IMR-90 (cell line): ENCODE measurements around the gene DYSF. TPM values are rescaled to one million over a fixed set of nuclear protein-coding genes. Genes with fewer than 3 reads are reported as not detected.

Experiments used
- ATAC-seq: fragments of 200-7000 bp; cut with Tn5 transposase; 2 replicates; pipeline ENCODE4 v1.9.1; 2020; ENCODE audit warnings: low read depth, mild to moderate bottlenecking, moderate library complexity
- BruUV-seq: library from RNA; stranded (reverse); fragments of 400-500 nt; replicated peaks from 2 replicates; lab custom pipeline; 2021; lab: Mats Ljungman, UMichigan
- CTCF ChIA-PET: fragments of 300-600 bp; formaldehyde crosslinking; extraction: SDS; loops from one replicate; lab custom pipeline; 2021; ENCODE audit warnings: antibody characterized with exemption; lab: Yijun Ruan, JAX
- POLR2A ChIA-PET: fragments of 300-600 bp; sonication (Branson Sonifier 250); formaldehyde crosslinking; loops from one replicate; lab custom pipeline; 2022; ENCODE audit warnings: antibody characterized with exemption; ENCODE audit not compliant: unreplicated experiment; lab: Charles Lee
- DNase-seq: peaks from one replicate; pipeline ENCODE4 v3.0.0; 2013
- H2AFZ ChIP-seq: replicated peaks from 2 replicates; pipeline ENCODE3; 2013; ENCODE audit warnings: low read length, mild to moderate bottlenecking; ENCODE audit not compliant: poor library complexity
- H2AK5ac ChIP-seq: 2 replicates; pipeline ENCODE4 v1.6.1; 2013; ENCODE audit warnings: low read depth, low read length, inconsistent platforms
- H2AK9ac ChIP-seq: replicated peaks from 2 replicates; pipeline ENCODE3; 2013; ENCODE audit warnings: mild to moderate bottlenecking, low read depth, low read length, moderate library complexity; ENCODE audit not compliant: poor library complexity
- H2BK120ac ChIP-seq: 2 replicates; pipeline ENCODE4 v1.6.1; 2013; ENCODE audit warnings: low read depth, low read length, inconsistent platforms
- H2BK15ac ChIP-seq: 3 replicates; pipeline ENCODE4 v1.6.1; 2013; ENCODE audit warnings: low read depth, low read length, inconsistent platforms
- H2BK20ac ChIP-seq: 2 replicates; pipeline ENCODE4 v1.6.1; 2013; ENCODE audit warnings: low read depth, mild to moderate bottlenecking, inconsistent platforms, low read length, moderate library complexity
- H2BK5ac ChIP-seq: 2 replicates; pipeline ENCODE4 v1.6.1; 2013; ENCODE audit warnings: mild to moderate bottlenecking, low read depth, low read length, inconsistent platforms; ENCODE audit not compliant: poor library complexity, severe bottlenecking
- H3K14ac ChIP-seq: replicated peaks from 2 replicates; pipeline ENCODE4 v1.6.1; 2013; ENCODE audit warnings: low read depth, low read length, inconsistent platforms
- H3K18ac ChIP-seq: 2 replicates; pipeline ENCODE4 v1.6.1; 2013; ENCODE audit warnings: low read depth, low read length, control low read depth
- H3K23ac ChIP-seq: 2 replicates; pipeline ENCODE4 v1.6.1; 2013; ENCODE audit warnings: low read depth, low read length, inconsistent platforms
- H3K27ac ChIP-seq: 2 replicates; pipeline ENCODE4 v1.5.1; 2013; ENCODE audit warnings: mild to moderate bottlenecking, control low read depth, low read length; ENCODE audit not compliant: insufficient read depth
- H3K27me3 ChIP-seq: 2 replicates; pipeline ENCODE4 v1.6.1; 2013; ENCODE audit warnings: low read length; ENCODE audit not compliant: control insufficient read depth, insufficient read depth
- H3K36me3 ChIP-seq: 2 replicates; pipeline ENCODE4 v1.6.1; 2013; ENCODE audit warnings: low read length, mixed read lengths; ENCODE audit not compliant: control insufficient read depth, insufficient read depth
- H3K4ac ChIP-seq: 2 replicates; pipeline ENCODE4 v1.6.1; 2013; ENCODE audit warnings: low read depth, low read length, inconsistent platforms
- H3K4me1 ChIP-seq: 2 replicates; pipeline ENCODE4 v1.6.1; 2013; ENCODE audit warnings: low read length, mixed read lengths; ENCODE audit not compliant: control insufficient read depth, insufficient read depth
- H3K4me2 ChIP-seq: 2 replicates; pipeline ENCODE4 v1.6.1; 2013; ENCODE audit warnings: low read depth, mild to moderate bottlenecking, control low read depth, low read length, moderate library complexity
- H3K4me3 ChIP-seq: 2 replicates; pipeline ENCODE4 v1.5.1; 2013; ENCODE audit warnings: low read depth, mild to moderate bottlenecking, control low read depth, low read length, moderate library complexity; ENCODE audit not compliant: insufficient read depth
- H3K56ac ChIP-seq: 2 replicates; pipeline ENCODE4 v1.6.1; 2013; ENCODE audit warnings: low read length, inconsistent platforms; ENCODE audit not compliant: insufficient read depth; ENCODE audit errors: extremely low read depth
- H3K79me1 ChIP-seq, 2 experiments: 2 replicates each; pipeline ENCODE4 v1.6.1; 2013; ENCODE audit warnings: low read length in 2 of 2, inconsistent platforms in 1 of 2, low read depth in 1 of 2
- H3K9ac ChIP-seq: 2 replicates; pipeline ENCODE4 v1.6.1; 2013; ENCODE audit warnings: low read depth, low read length, control low read depth
- H3K9me1 ChIP-seq: 2 replicates; pipeline ENCODE4 v1.6.1; 2013; ENCODE audit warnings: low read length, inconsistent platforms; ENCODE audit not compliant: insufficient read depth
- H3K9me3 ChIP-seq: 2 replicates; pipeline ENCODE4 v1.6.1; 2013; ENCODE audit warnings: low read length; ENCODE audit not compliant: control insufficient read depth, insufficient read depth
- H4K20me1 ChIP-seq: 2 replicates; pipeline ENCODE4 v1.6.1; 2013; ENCODE audit warnings: low read length, inconsistent platforms; ENCODE audit not compliant: insufficient read depth
- H4K5ac ChIP-seq: 2 replicates; pipeline ENCODE4 v1.6.1; 2013; ENCODE audit warnings: mild to moderate bottlenecking, low read depth, low read length, control low read depth
- H4K8ac ChIP-seq, 2 experiments: 2 replicates each; pipeline ENCODE4 v1.6.1; 2013; ENCODE audit warnings: low read depth in 2 of 2, low read length in 2 of 2, control low read depth in 1 of 2, inconsistent platforms in 1 of 2
- H4K91ac ChIP-seq: 2 replicates; pipeline ENCODE4 v1.6.1; 2013; ENCODE audit warnings: low read depth, low read length, inconsistent platforms; ENCODE audit not compliant: insufficient read depth
- BHLHE40 ChIP-seq: fragments of 150-350 bp; IDR thresholded peaks from 2 replicates; pipeline ENCODE4 v1.6.1; 2016; ENCODE audit warnings: mild to moderate bottlenecking, low read depth, low read length
- CEBPB ChIP-seq: IDR thresholded peaks from 2 replicates; pipeline ENCODE4 v1.6.1; 2012; ENCODE audit warnings: low read depth, low read length, improper control_type of control experiment
- CHD1 ChIP-seq: IDR thresholded peaks from 2 replicates; pipeline ENCODE4 v1.6.1; 2012; ENCODE audit warnings: low read depth, low read length, improper control_type of control experiment
- CTCF ChIP-seq: conservative IDR thresholded peaks from 2 replicates; pipeline ENCODE4 v1.5.1; 2012; ENCODE audit warnings: mild to moderate bottlenecking, low read depth, low read length, improper control_type of control experiment
- ELK1 ChIP-seq: fragments of 150-350 bp; IDR thresholded peaks from 2 replicates; pipeline ENCODE4 v1.6.1; 2016; ENCODE audit warnings: low read depth, mild to moderate bottlenecking, low read length, moderate library complexity, borderline replicate concordance
- FOS ChIP-seq: fragments of 150-350 bp; IDR thresholded peaks from 2 replicates; pipeline ENCODE4 v1.6.1; 2016; ENCODE audit warnings: low read depth, low read length
- MAFK ChIP-seq: IDR thresholded peaks from 2 replicates; pipeline ENCODE4 v1.6.1; 2012; ENCODE audit warnings: low read depth, low read length, improper control_type of control experiment
- MAZ ChIP-seq: IDR thresholded peaks from 2 replicates; pipeline ENCODE4 v1.6.1; 2012; ENCODE audit warnings: low read depth, mild to moderate bottlenecking, low read length, improper control_type of control experiment, moderate library complexity, borderline replicate concordance
- MXI1 ChIP-seq: IDR thresholded peaks from 2 replicates; pipeline ENCODE4 v1.6.1; 2012; ENCODE audit warnings: low read depth, mild to moderate bottlenecking, low read length, moderate library complexity, borderline replicate concordance
- NFE2L2 ChIP-seq: fragments of 150-350 bp; IDR thresholded peaks from 2 replicates; pipeline ENCODE4 v1.6.1; 2016; ENCODE audit warnings: low read depth, mild to moderate bottlenecking, low read length
- POLR2A ChIP-seq: IDR thresholded peaks from 2 replicates; pipeline ENCODE4 v1.6.1; 2012; ENCODE audit warnings: mild to moderate bottlenecking, low read depth, low read length
- RAD21 ChIP-seq: IDR thresholded peaks from 2 replicates; pipeline ENCODE4 v1.6.1; 2012; ENCODE audit warnings: low read length, improper control_type of control experiment
- RCOR1 ChIP-seq: IDR thresholded peaks from 2 replicates; pipeline ENCODE4 v1.6.1; 2012; ENCODE audit warnings: mild to moderate bottlenecking, low read length, improper control_type of control experiment; ENCODE audit not compliant: insufficient replicate concordance
- RFX5 ChIP-seq: IDR thresholded peaks from 2 replicates; pipeline ENCODE4 v1.8.0; 2012; ENCODE audit warnings: low read depth, mild to moderate bottlenecking, low read length, moderate library complexity
- SMC3 ChIP-seq: fragments of 150-350 bp; IDR thresholded peaks from 2 replicates; pipeline ENCODE4 v1.6.1; 2016; ENCODE audit warnings: low read depth, mild to moderate bottlenecking, antibody characterized with exemption, low read length, moderate library complexity
- USF2 ChIP-seq: fragments of 150-350 bp; IDR thresholded peaks from 2 replicates; pipeline ENCODE4 v1.6.1; 2017; ENCODE audit warnings: mild to moderate bottlenecking, antibody characterized with exemption, low read length, low read depth
- WGBS, 2 experiments: methylation state at CpG; one replicate each; pipeline versions ENCODE4 v1.1.5 to v1.1.7; 2013; ENCODE audit warnings: missing lambda C conversion rate in 2 of 2; ENCODE audit not compliant: insufficient read length in 1 of 2; ENCODE audit errors: extremely low coverage in 2 of 2; 5-methylcytosine and 5-hydroxymethylcytosine counted together
- dilution Hi-C: fragments of 300-500 bp; cut with HindIII; formaldehyde crosslinking; loops from one replicate; pipeline ENCODE4 v1.14.3; 2018; ENCODE audit warnings: low sequenced_read_pairs; ENCODE audit not compliant: unreplicated experiment
- in situ Hi-C: fragments of 300-500 bp; cut with MboI; formaldehyde crosslinking; loops from 3 replicates; pipeline ENCODE4 v1.14.3; 2019; ENCODE audit warnings: low sequenced_read_pairs, inconsistent platforms, mixed read lengths
- intact Hi-C: fragments of 100-400 bp; cut with micrococcal nuclease; formaldehyde crosslinking; loops from 2 replicates; pipeline ENCODE4 v1.10.0; 2022
- polyA plus RNA-seq, 3 experiments: library from polyadenylated mRNA; depleted of rRNA; stranded (reverse); fragments of >200 nt; gene quantifications; 2 replicates each; pipeline ENCODE4 v1.2.3, GENCODE V29; 2012; ENCODE audit warnings: low replicate concordance in 1 of 3
- total RNA-seq: library from RNA; depleted of rRNA; stranded (reverse); fragments of >200 nt; gene quantifications from 2 replicates; pipeline ENCODE4 v1.2.3, GENCODE V29; 2012

The DYSF gene
- total and polyA plus RNA-seq, 2 of the 4 experiments (the other 2 are of a cell fraction) = 0.09 to 0.18 TPM

- H3K27me3 ChIP-seq = peaks cover 38% of the 10 kb centered on the region
- dilution Hi-C loops = no loop called here
- H2AK5ac ChIP-seq = no peak overlapping the region
- no peak overlapping the region for H3K18ac ChIP-seq
- 83% methylated on average over 2 of the region's 9 CpGs; no CpG with 5 or more reads in 1 of the 2 experiments for WGBS, 2 experiments
- 0 out of 2 replicates have a peak, but pooled peaks cover 4% of the 10 kb centered on the region for H4K20me1 ChIP-seq
- H3K4me1 ChIP-seq = no peaks in the 10 kb centered on the region
- no peaks in the 10 kb centered on the region for H3K36me3 ChIP-seq
- H4K91ac ChIP-seq = no peak overlapping the region
- H3K79me1 ChIP-seq = no peaks in the 10 kb centered on the region
- BruUV-seq = no TSS peak
- DNase-seq = no peak
- no peaks in the 10 kb centered on the region for H3K9me1 ChIP-seq
- ATAC-seq = no peak
- no peak overlapping the region for H3K4me3 ChIP-seq
- no peak overlapping the region for H3K27ac ChIP-seq
- H2AFZ ChIP-seq = no peak overlapping the region
- H3K9ac ChIP-seq = no peak overlapping the region
- H3K9me3 ChIP-seq = no peaks in the 10 kb centered on the region
- in situ Hi-C loops = loop anchor here (5.0 kb wide), 1 partner anchor 214 kb away; no protein-coding TSS in a partner anchor
- H2BK20ac ChIP-seq = no peak overlapping the region
- H2BK120ac ChIP-seq = no peak overlapping the region
- no peak overlapping the region for H4K8ac ChIP-seq
- POLR2A ChIA-PET = interaction anchor here (1.3 kb wide), 1 partner anchor 212 kb away, joined by 7 read pairs; no protein-coding TSS in a partner anchor
- H3K4me2 ChIP-seq = no peak overlapping the region
- H3K56ac ChIP-seq = no peak overlapping the region
- TF ChIP-seq USF2 (no peak), MAZ (no peak), SMC3 (no peak), CEBPB (no peak), RAD21 (no peak), BHLHE40 (no peak), RFX5 (no peak), RCOR1 (no peak), CHD1 (no peak), NFE2L2 (no peak), MXI1 (no peak), FOS (no peak), POLR2A (no peak), MAFK (no peak), CTCF (no peak), ELK1 (no peak)
- H3K14ac ChIP-seq = no peak overlapping the region
- no peak overlapping the region for H2BK15ac ChIP-seq
- CTCF ChIA-PET = interaction anchor here (0.6 to 5.5 kb wide), 10 partner anchors 13 to 822 kb away, joined by 3 to 69 read pairs (median 3); partner anchors contain the start of gene ZNF638
- no peak overlapping the region for H3K23ac ChIP-seq
- no peak overlapping the region for H2AK9ac ChIP-seq
- no peak overlapping the region for H2BK5ac ChIP-seq
- H4K5ac ChIP-seq = no peak overlapping the region
- no peak overlapping the region for H3K4ac ChIP-seq
- intact Hi-C loops = loop anchor here (1.0 to 5.0 kb wide), 4 partner anchors 51 to 354 kb away; no protein-coding TSS in a partner anchor
These were observed 57.6 kb downstream of the DYSF start for GRCh38 chr2:71510938-71511337.
